ENCODE measurements around the gene SLC35E3.

The SLC35E3 gene

DNA sequence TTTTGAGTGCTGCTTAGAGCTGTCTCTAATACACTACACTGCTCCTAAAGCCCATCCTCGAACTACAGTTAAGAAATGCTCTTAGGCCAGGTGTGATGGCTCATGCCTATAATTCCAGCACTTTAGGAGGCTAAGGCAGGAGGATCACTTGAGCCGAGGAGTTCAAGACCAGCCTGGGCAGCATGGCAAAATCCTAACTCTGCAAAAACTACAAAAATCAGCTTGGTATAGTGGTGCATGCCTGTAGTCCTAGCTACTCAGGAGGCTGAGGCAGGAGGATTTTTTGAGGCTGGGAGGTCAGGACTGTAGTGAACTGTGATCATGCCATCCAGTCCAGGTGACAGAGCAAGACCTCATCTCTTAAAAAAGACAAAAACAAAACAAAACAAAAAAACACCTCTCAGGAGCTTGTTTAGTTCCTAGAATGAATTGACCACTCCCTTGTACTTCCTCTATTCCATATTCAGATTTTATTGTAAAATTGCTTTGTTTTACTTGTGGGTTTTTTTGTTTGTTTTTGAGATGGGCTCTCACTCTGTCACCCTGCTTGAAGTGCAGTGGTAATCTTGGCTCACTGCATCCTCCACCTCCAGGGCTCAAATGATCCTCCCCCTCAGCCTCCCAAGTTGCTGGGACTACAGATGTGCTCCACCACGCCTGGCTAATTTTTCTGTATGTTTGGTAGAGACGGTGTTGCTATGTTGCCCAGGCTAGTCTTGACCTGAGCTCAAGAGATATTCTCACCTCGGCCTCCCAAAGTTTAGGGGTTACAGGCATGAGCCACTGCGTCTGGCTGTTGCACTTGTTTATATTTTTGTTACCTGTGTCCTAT lies 75.6 kb downstream of the SLC35E3 start:
- Mint-ChIP-seq H3K4me3 (no peak overlapping the region), H3K4me1 (no peaks in the 10 kb centered on the region), H3K27ac (no peak overlapping the region), H3K36me3 (peaks cover 17% of the 10 kb centered on the region), H3K9me3 (no peaks in the 10 kb centered on the region), H3K27me3 (no peaks in the 10 kb centered on the region)
- ATAC-seq (ENCODE audit: low read depth) (no peak), DNase-seq (ENCODE audit: low spot score in 2 of 2) (no peak)

DNA sequence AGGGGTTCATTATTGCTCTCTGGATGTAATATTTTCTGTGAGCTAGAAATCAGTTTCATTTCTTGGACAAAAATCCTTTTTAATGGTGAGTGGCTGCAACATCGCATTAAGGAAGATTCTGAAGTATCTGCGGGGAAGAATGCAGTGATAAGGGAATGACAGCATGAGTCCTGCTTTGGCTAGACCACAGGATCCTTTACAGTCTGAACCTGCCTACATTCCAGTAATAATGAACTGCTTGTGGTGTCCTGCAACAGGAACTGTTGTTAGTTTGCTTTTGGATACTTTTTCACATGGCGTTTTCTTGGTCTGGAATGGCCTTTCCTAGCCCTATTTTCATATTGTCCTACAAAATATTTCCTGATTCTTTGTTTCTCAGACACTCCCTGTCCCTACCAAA lies 77.7 kb downstream of the SLC35E3 start:
- H3K27me3 Mint-ChIP-seq, result no peaks in the 10 kb centered on the region
- peaks cover 17% of the 10 kb centered on the region for H3K36me3 Mint-ChIP-seq
- H3K27ac Mint-ChIP-seq, result peak overlapping the region; percentile 25
- ATAC-seq (ENCODE audit: low read depth) (no peak), DNase-seq (ENCODE audit: low spot score in 2 of 2) (no peak)
- no peaks in the 10 kb centered on the region for H3K4me1 Mint-ChIP-seq
- no peak overlapping the region for H3K4me3 Mint-ChIP-seq
- H3K9me3 Mint-ChIP-seq, result no peaks in the 10 kb centered on the region

DNA sequence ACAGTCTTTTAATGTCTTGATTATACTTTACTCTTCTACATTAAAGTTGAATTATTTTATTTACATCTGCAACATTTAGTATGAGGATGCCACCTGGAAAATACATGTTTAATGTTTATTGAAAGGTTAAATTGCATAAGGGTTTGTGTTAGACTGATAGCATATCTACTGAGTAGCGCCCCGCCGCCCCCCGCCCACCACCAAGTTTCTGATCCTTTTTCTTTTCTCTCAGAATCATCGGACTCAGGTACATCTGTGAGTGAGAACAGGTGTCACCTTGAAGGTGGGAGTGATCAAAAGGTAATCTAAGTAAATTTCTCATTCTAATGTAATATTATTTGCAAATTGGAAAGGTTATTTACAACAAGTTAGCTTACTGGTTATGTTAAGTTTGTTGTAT lies 78.2 kb downstream of the SLC35E3 start:
- DNase-seq (ENCODE audit: low spot score in 2 of 2) (no peak), ATAC-seq (ENCODE audit: low read depth) (no peak)
- Mint-ChIP-seq H3K27ac (no peak overlapping the region), H3K4me1 (no peaks in the 10 kb centered on the region), H3K27me3 (no peaks in the 10 kb centered on the region), H3K9me3 (no peaks in the 10 kb centered on the region), H3K4me3 (no peak overlapping the region), H3K36me3 (peaks cover 18% of the 10 kb centered on the region)

GRCh38 chr12:68824597-68825250 lies 78.7 kb downstream of the SLC35E3 start:
- peaks cover 18% of the 10 kb centered on the region for H3K36me3 Mint-ChIP-seq
- H3K4me3 Mint-ChIP-seq, result no peak overlapping the region
- H3K27ac Mint-ChIP-seq, result no peak overlapping the region
- H3K9me3 Mint-ChIP-seq, result no peaks in the 10 kb centered on the region
- DNase-seq (ENCODE audit: low spot score in 2 of 2) (no peak), ATAC-seq (ENCODE audit: low read depth) (no peak)
- no peaks in the 10 kb centered on the region for H3K27me3 Mint-ChIP-seq
- H3K4me1 Mint-ChIP-seq, result no peaks in the 10 kb centered on the region

DNA sequence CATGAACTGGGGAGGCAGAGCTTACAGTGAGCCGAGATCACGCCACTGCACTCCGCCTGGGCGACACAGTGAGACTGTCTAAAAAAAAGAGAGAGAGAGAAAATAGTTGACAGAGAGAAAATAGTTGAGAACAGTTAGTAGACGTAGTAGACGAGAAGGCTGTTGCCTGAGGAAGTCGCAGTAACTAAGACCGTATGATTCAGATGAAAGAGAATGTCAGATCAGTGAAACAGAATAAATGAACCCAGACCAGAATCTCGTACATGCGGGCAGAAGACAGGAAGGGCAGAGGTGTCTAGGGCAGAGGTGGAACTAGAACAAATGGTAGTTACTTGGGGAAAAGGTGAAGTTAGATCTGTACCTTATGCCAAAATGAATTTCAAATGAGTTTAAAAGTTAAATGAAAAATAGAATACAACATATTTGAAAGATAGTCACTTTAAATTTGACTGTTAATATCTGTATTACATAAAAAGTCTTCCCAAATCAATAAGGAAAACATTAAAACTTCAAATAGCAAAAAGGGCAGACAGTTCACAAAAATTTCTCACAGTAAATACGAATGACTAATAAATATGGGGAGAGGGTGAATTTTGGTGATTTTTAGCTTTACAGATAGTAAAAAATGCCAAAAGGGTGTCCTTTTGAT lies 79.7 kb downstream of the SLC35E3 start:
- H3K36me3 Mint-ChIP-seq, result peaks cover 22% of the 10 kb centered on the region
- no peak overlapping the region for H3K27ac Mint-ChIP-seq

GRCh38 chr12:68827895-68828671 lies 82.1 kb downstream of the SLC35E3 start:
- Mint-ChIP-seq H3K4me1 (peaks cover 5% of the 10 kb centered on the region), H3K27me3 (no peaks in the 10 kb centered on the region), H3K9me3 (no peaks in the 10 kb centered on the region), H3K27ac (no peak overlapping the region), H3K36me3 (peaks cover 22% of the 10 kb centered on the region), H3K4me3 (no peak overlapping the region)
- no peak for ATAC-seq (ENCODE audit: low read depth)
- no peak for DNase-seq (ENCODE audit: low spot score in 2 of 2)

More for the DNA sequence above, 79.7 kb downstream of the SLC35E3 start:
- DNase-seq (ENCODE audit: low spot score in 2 of 2), result no peak
- peaks cover 5% of the 10 kb centered on the region for H3K4me1 Mint-ChIP-seq
- no peaks in the 10 kb centered on the region for H3K9me3 Mint-ChIP-seq
- no peak overlapping the region for H3K4me3 Mint-ChIP-seq
- no peak for ATAC-seq (ENCODE audit: low read depth)
- H3K27me3 Mint-ChIP-seq, result no peaks in the 10 kb centered on the region

GRCh38 chr12:68828672-68829068 lies 82.7 kb downstream of the SLC35E3 start:
- Mint-ChIP-seq H3K9me3 (no peaks in the 10 kb centered on the region), H3K4me1 (peaks cover 5% of the 10 kb centered on the region), H3K27ac (no peak overlapping the region), H3K36me3 (peaks cover 18% of the 10 kb centered on the region), H3K4me3 (no peak overlapping the region), H3K27me3 (no peaks in the 10 kb centered on the region)
- ATAC-seq (ENCODE audit: low read depth) (no peak), DNase-seq (ENCODE audit: low spot score in 2 of 2) (no peak)

Measured in memory B cell (primary cell).